Liver (tissue), 3 donors: ENCODE data around the gene SPDYC.
A peak's percentile ranks its signal among the peaks of the same experiment; 100 is the strongest.

Experiments
- ATF3 ChIP-seq: IDR thresholded peaks from 2 replicates; pipeline ENCODE4 v1.6.1; 2016; ENCODE audit warnings: antibody characterized with exemption
- CTCF ChIP-seq: fragments of 150-350 bp; IDR thresholded peaks from 2 replicates; pipeline ENCODE4 v1.5.1; 2017; ENCODE audit warnings: improper control_type of control experiment, low read depth, low read length; ENCODE audit not compliant: missing input control
- GABPA ChIP-seq, 2 donors: IDR thresholded peaks in 1 of 2; conservative IDR thresholded peaks in 1 of 2; 2 replicates each; pipeline ENCODE4 v1.6.1; 2016; ENCODE audit warnings: antibody characterized with exemption in 2 of 2, mild to moderate bottlenecking in 1 of 2, moderate library complexity in 1 of 2
- HNF4A ChIP-seq, 2 donors: conservative IDR thresholded peaks; 2 replicates each; pipeline ENCODE4 v1.6.1; 2016; ENCODE audit warnings: antibody characterized with exemption in 2 of 2, mild to moderate bottlenecking in 2 of 2
- JUND ChIP-seq, 2 donors: IDR thresholded peaks; 2 replicates each; pipeline ENCODE4 v1.6.1; 2016; ENCODE audit warnings: antibody characterized with exemption in 2 of 2
- MAX ChIP-seq: IDR thresholded peaks from 2 replicates; pipeline ENCODE4 v1.6.1; 2016; ENCODE audit warnings: antibody characterized with exemption
- RAD21 ChIP-seq, 2 donors: IDR thresholded peaks; 2 replicates each; pipeline ENCODE4 v1.6.1; 2016; ENCODE audit warnings: antibody characterized with exemption in 2 of 2, mild to moderate bottlenecking in 2 of 2
- REST ChIP-seq: IDR thresholded peaks from 2 replicates; pipeline ENCODE4 v1.6.1; 2016; ENCODE audit warnings: antibody characterized with exemption, mild to moderate bottlenecking
- RXRA ChIP-seq, 2 donors: IDR thresholded peaks; 2 replicates each; pipeline ENCODE4 v1.6.1; 2017 to 2018; ENCODE audit warnings: antibody characterized with exemption in 2 of 2, mild to moderate bottlenecking in 1 of 2
- SP1 ChIP-seq: IDR thresholded peaks from 2 replicates; pipeline ENCODE4 v1.6.1; 2018; ENCODE audit warnings: antibody characterized with exemption, mild to moderate bottlenecking
- TAF1 ChIP-seq: conservative IDR thresholded peaks from 2 replicates; pipeline ENCODE4 v1.6.1; 2016; ENCODE audit warnings: antibody characterized with exemption, mild to moderate bottlenecking
- YY1 ChIP-seq: IDR thresholded peaks from 2 replicates; pipeline ENCODE4 v1.6.1; 2016; ENCODE audit warnings: antibody characterized with exemption, mild to moderate bottlenecking
- ZBTB33 ChIP-seq: IDR thresholded peaks from 2 replicates; pipeline ENCODE4 v1.6.1; 2016; ENCODE audit warnings: antibody characterized with exemption
- donor health status: healthy.
- donor health status: healthy.

DNA sequence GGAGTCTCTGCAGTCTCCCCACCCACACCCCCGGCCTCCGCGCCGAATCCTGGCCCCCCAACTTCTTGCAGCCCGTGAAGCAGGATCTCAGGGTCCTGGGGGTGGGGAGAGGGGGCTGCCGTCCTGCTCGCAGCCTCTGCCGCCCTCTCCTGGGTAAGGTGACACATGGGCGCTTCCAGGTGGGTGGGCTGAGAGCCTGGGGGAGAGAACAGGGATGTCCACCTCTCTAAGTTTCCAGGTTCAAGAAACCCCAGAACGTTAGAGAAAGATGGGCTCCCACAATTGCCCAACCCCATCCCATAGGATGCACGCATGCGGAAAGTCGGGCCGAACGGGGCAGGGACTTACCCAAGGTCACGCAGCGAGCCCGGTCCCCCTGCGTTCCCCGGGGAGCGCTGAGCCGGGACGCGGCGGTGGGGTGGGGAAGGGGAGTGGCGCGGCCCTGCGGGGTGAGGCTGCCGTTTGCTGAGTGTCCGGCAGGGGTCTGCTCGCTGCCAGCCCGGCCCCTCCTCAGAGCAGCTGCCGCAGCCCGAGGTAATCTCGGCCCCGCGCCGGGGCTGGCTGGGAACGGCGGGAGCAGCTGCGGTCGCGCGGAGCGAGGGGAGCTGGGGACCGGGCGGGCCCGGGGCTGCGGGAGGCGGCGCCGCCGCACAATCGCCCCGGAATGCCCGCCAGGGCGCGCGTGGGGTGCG is 11.0 kb downstream of the SPDYC start:
- no peak for TF ChIP-seq REST
- TF ChIP-seq CTCF, result peak; percentile 48
- peak; percentile 75 to 78 for TF ChIP-seq RAD21 (IDR thresholded peaks at IDR 0.05)
- TF ChIP-seq MAX, result no peak
- no peak for TF ChIP-seq ATF3
- TF ChIP-seq TAF1, result no peak
- TF ChIP-seq ZBTB33, result no peak
- TF ChIP-seq YY1, result peak; percentile 13
- no peak for TF ChIP-seq SP1
- TF ChIP-seq RXRA (IDR thresholded peaks at IDR 0.05), result peak in 1 of 2 donors; percentile 0
- TF ChIP-seq JUND (IDR thresholded peaks at IDR 0.05), result no peak
- no peak for TF ChIP-seq GABPA (IDR thresholded peaks at IDR 0.05 in 1 of 2, conservative IDR thresholded peaks at IDR 0.05 in 1 of 2)
- TF ChIP-seq HNF4A (conservative IDR thresholded peaks at IDR 0.05), result no peak
